Measurements from ENCODE around the gene PLBD2. TPM values are rescaled to one million over a fixed set of nuclear protein-coding genes. Genes with fewer than 3 reads are reported as not detected.

Gene PLBD2
- total RNA-seq, 1 experiment from 2014 or later, result 31.4 TPM

GRCh38 chr12:113386866-113387566 is 28.6 kb downstream of the PLBD2 start:
- H3K4me1 ChIP-seq (ENCODE audit: insufficient read depth, low read length), result no peaks in the 10 kb centered on the region
- no peak overlapping the region for H4K8ac ChIP-seq (replicated peaks; ENCODE audit: insufficient read length, low read depth, low read length)
- no peak overlapping the region for H3K18ac ChIP-seq (ENCODE audit: insufficient read length, low read depth, low read length)
- H3K27ac Mint-ChIP-seq, result no peak overlapping the region
- H2BK5ac ChIP-seq (ENCODE audit: insufficient read length, low read length), result no peak overlapping the region
- H3K4ac ChIP-seq (ENCODE audit: low read depth, low read length), result no peak overlapping the region
- H3K27ac ChIP-seq (ENCODE audit: insufficient read length, low read depth, low read length), result no peak overlapping the region
- H3K9me3 ChIP-seq (ENCODE audit: control insufficient read depth, low read depth, low read length), result no peaks in the 10 kb centered on the region
- no peaks in the 10 kb centered on the region; the same call in 1 of the 2 replicates for H3K27me3 Mint-ChIP-seq (ENCODE audit: low read depth)
- no peak overlapping the region for H3K4me2 ChIP-seq (ENCODE audit: insufficient read depth, insufficient read length, low read length)
- no peak overlapping the region for H4K91ac ChIP-seq (ENCODE audit: insufficient read length, low read depth, low read length)
- H3K23me2 ChIP-seq (ENCODE audit: insufficient read length, low read depth, low read length, poor library complexity, severe bottlenecking), result no peaks in the 10 kb centered on the region
- no peak overlapping the region for H3T11ph ChIP-seq (ENCODE audit: low read length)
- no peaks in the 10 kb centered on the region for H3K79me1 ChIP-seq (ENCODE audit: insufficient read depth, low read depth, low read length, poor library complexity, severe bottlenecking)
- DNase-seq, result no peak
- peaks cover 4 to 36% (median 35%) of the 10 kb centered on the region in 3 experiments; a peak in 6 of 7 replicates for H3K36me3 Mint-ChIP-seq (ENCODE audit: insufficient read depth in 1 of 3, low read depth in 3 of 3)
- no peak overlapping the region for H4K5ac ChIP-seq (ENCODE audit: insufficient read length, low read depth, low read length)
- no peak overlapping the region for H3K23ac ChIP-seq (ENCODE audit: insufficient read length, low read depth, low read length)
- no peak overlapping the region for H2BK12ac ChIP-seq (ENCODE audit: insufficient read length, low read depth, low read length)
- no CpG with 5 or more reads among the region's 12 CpGs for WGBS (ENCODE audit: extremely low coverage, insufficient read length, low lambda C conversion rate)
- H2BK20ac ChIP-seq (ENCODE audit: low read depth, low read length, poor library complexity, severe bottlenecking), result no peak overlapping the region
- H3K56ac ChIP-seq (ENCODE audit: insufficient read length, low read depth, low read length), result no peak overlapping the region
- H3K14ac ChIP-seq (ENCODE audit: insufficient read depth, low read length), result no peak overlapping the region
- H3K4me1 Mint-ChIP-seq, result no peaks in the 10 kb centered on the region
- no peak overlapping the region for H3K9ac ChIP-seq (ENCODE audit: extremely low read depth, insufficient read length, low read length)
- H2BK15ac ChIP-seq (ENCODE audit: low read depth, low read length), result no peak overlapping the region
- no peaks in the 10 kb centered on the region for H3K9me3 Mint-ChIP-seq
- no peak overlapping the region for H2BK120ac ChIP-seq (ENCODE audit: low read depth, low read length, poor library complexity, severe bottlenecking)
- H3K79me2 ChIP-seq (ENCODE audit: insufficient read depth, low read length), result no peaks in the 10 kb centered on the region
- H3K4me3 Mint-ChIP-seq, result no peak overlapping the region
- no peaks in the 10 kb centered on the region for H4K20me1 ChIP-seq (ENCODE audit: control insufficient read depth, insufficient read depth, insufficient read length)
- no peaks in the 10 kb centered on the region for H3K27me3 ChIP-seq (ENCODE audit: insufficient read depth, low read length)
- H2AK5ac ChIP-seq (ENCODE audit: insufficient read length, low read length), result no peak overlapping the region
- H2AFZ ChIP-seq (ENCODE audit: low read length), result no peak overlapping the region
- no peak for TF ChIP-seq CTCF (conservative IDR thresholded peaks at IDR 0.05)
